HL-60 (cell line): ENCODE results near the gene ZBTB34.

Experiments
- DNase-seq, 2 experiments: peaks; one replicate each; pipeline ENCODE4 v3.0.0-alpha.2; 2010 to 2020; ENCODE audit warnings: low read depth in 1 of 2, low spot score in 1 of 2
- H3K27ac ChIP-seq: fragments of 250-450 bp; sonication (Bioruptor Pico); replicated peaks from 2 replicates; pipeline ENCODE4 v1.5.1; 2020; ENCODE audit warnings: mild to moderate bottlenecking, moderate library complexity
- H3K27me3 ChIP-seq: fragments of 250-450 bp; sonication (Bioruptor Pico); 2 replicates; pipeline ENCODE4 v1.5.1; 2021; ENCODE audit warnings: mild to moderate bottlenecking, moderate library complexity; ENCODE audit not compliant: insufficient read depth, poor library complexity, severe bottlenecking
- H3K4me3 ChIP-seq: replicated peaks from 2 replicates; pipeline ENCODE4 v1.5.1; 2011; ENCODE audit warnings: mild to moderate bottlenecking, control low read depth, low read length; ENCODE audit not compliant: insufficient read depth
- CTCF ChIP-seq: IDR thresholded peaks from one replicate; pipeline ENCODE4 v1.5.1; 2011; ENCODE audit warnings: low read length, control low read depth, inconsistent platforms; ENCODE audit not compliant: insufficient read depth
- GABPA ChIP-seq: IDR thresholded peaks from 2 replicates; pipeline ENCODE4 v1.6.1; 2012; ENCODE audit warnings: low read depth
- SPI1 ChIP-seq: IDR thresholded peaks from 2 replicates; pipeline ENCODE4 v1.6.1; 2012; ENCODE audit warnings: low read depth, mild to moderate bottlenecking, borderline replicate concordance

The ZBTB34 gene

DNA sequence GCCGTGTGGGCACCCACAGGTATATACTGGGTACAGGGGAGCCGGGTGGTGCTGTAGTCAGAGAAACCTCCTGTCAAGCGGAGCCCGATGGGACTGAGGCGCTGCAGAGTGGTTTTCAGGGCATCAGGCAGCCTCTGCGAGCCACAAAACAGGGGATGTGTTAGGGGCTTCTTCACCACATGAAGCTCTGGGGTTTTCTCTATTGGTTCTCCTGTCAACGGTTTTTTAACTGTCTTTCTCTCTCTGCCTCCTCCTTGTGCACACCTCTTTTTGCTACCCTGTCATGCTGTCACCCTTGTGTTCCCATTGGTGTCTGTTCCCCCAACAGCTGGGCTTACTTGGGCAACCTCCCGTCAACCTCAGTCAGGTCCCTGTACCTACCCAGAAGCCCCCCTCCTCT lies 74.0 kb downstream of the ZBTB34 start:
- H3K4me3 ChIP-seq, result no peak overlapping the region
- no peak overlapping the region for H3K27ac ChIP-seq
- TF ChIP-seq GABPA (no peak), CTCF (no peak), SPI1 (no peak)
- DNase-seq, result no peak
- H3K27me3 ChIP-seq, result peaks cover 8% of the 10 kb centered on the region
